D721Med (cell line): ENCODE measurements around the gene AHCYL2.
"Not testable (repeated sequence)": the region's sequence is repeated elsewhere in the genome, so short reads cannot be mapped to it uniquely, and the experiment has no call there.

ENCODE experiments used
- DNase-seq: peaks from one replicate; pipeline ENCODE4 v3.0.0; 2011; ENCODE audit warnings: low spot score; ENCODE audit not compliant: insufficient read length
- FAIRE-seq: peaks from 2 replicates; lab custom pipeline; 2011; peaks lifted over from hg19 to GRCh38; lab: Jason Lieb, UNC
- CTCF ChIP-seq: IDR thresholded peaks from 2 replicates; pipeline ENCODE4 v1.5.1; 2012; ENCODE audit warnings: mild to moderate bottlenecking, control low read depth; ENCODE audit not compliant: insufficient read depth; ENCODE audit errors: missing control alignments

The AHCYL2 gene

DNA sequence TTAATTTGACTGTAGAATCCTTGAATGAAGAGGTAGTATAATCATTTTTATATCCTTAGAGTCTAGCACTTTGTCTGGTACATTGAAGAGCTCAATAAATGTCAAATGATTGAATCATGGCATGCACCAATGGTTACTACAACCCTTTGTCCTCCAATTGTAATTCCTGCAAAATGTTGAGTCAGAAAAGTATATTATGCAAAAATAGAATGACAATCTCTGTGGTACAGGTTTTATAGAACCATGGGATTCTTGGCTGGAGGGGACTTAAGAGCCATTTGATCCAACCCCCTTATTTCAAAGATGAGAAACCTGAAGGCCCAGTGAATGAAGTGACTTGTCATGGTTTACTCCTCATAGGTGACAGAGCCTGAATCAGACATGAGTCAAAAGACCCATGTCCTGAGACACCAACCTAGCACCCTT, 246.6 kb downstream of the AHCYL2 start:
- no peak for TF ChIP-seq CTCF
- no peak for DNase-seq
- FAIRE-seq = no peak

- DNase-seq, FAIRE-seq: not testable (repeated sequence)
These were observed 251.1 kb downstream of the AHCYL2 start for GRCh38 chr7:129475931-129476330.

GRCh38 chr7:129476398-129476797, 251.6 kb downstream of the AHCYL2 start:
- FAIRE-seq, DNase-seq: not testable (repeated sequence)
